ENCODE results near the gene DSCAML1. TPM values are rescaled to one million over a fixed set of nuclear protein-coding genes. Genes with fewer than 3 reads are reported as not detected.

The DSCAML1 gene
- total RNA-seq, 1 experiment from 2014 or later: not detected

- intact Hi-C loops (cut with micrococcal nuclease): no loop called here
- Histone ChIP-seq H3K9ac (ENCODE audit: low read length) (no peak overlapping the region), H3K9me3 (ENCODE audit: control insufficient read depth in 1 of 2, insufficient read depth in 1 of 2, low read depth in 1 of 2, low read length in 2 of 2) (no peaks in the 10 kb centered on the region), H3K27me3 (ENCODE audit: insufficient read depth, low read length) (no peaks in the 10 kb centered on the region), H3K4me2 (ENCODE audit: low read length) (no peak overlapping the region), H3K9me2 (ENCODE audit: insufficient read depth) (no peaks in the 10 kb centered on the region), H3K4me3 (replicated peaks in 1 of 2; ENCODE audit: low read depth in 1 of 2, low read length in 2 of 2) (no peak overlapping the region), H3K4me1 (ENCODE audit: control insufficient read depth in 1 of 2, insufficient read depth in 2 of 2, low read length in 2 of 2) (no peaks in the 10 kb centered on the region), H2AFZ (ENCODE audit: low read depth, low read length, poor library complexity, severe bottlenecking) (no peak overlapping the region), H3K36me3 (ENCODE audit: control insufficient read depth in 1 of 2, insufficient read depth in 2 of 2, low read length in 2 of 2) (0 out of 4 replicates have a peak, but pooled peaks cover 0 to 2% of the 10 kb centered on the region in 2 experiments), H3K79me2 (ENCODE audit: insufficient read depth, low read length) (no peaks in the 10 kb centered on the region), H4K20me1 (ENCODE audit: insufficient read depth) (no peaks in the 10 kb centered on the region), H3K27ac (ENCODE audit: low read depth, low read length) (no peak overlapping the region)
- POLR2A ChIA-PET: no interaction called here
- RAD21 ChIA-PET (ENCODE audit: low non-redundant PET in 1 of 2, low total read pairs in 2 of 2, uncharacterized antibody in 2 of 2, unreplicated experiment in 2 of 2): no interaction called here
- no peak for ATAC-seq
- CTCF ChIA-PET: no interaction called here
- TF ChIP-seq SIN3A (IDR thresholded peaks at IDR 0.05; ENCODE audit: low read depth) (no peak), ATF3 (IDR thresholded peaks at IDR 0.05) (no peak), ELF1 (IDR thresholded peaks at IDR 0.05; ENCODE audit: borderline replicate concordance, low read depth) (no peak), JUND (IDR thresholded peaks at IDR 0.05) (no peak), YY1 (IDR thresholded peaks at IDR 0.05; ENCODE audit: extremely low read depth, insufficient replicate concordance, low read depth, low read length) (no peak), SRF (IDR thresholded peaks at IDR 0.05; ENCODE audit: low read depth) (no peak), EZH2 (IDR thresholded peaks at IDR 0.05) (no peak), EGR1 (IDR thresholded peaks at IDR 0.05; ENCODE audit: low read depth) (no peak), ZNF274 (IDR thresholded peaks at IDR 0.05; ENCODE audit: low read depth, low read length) (no peak), CBX3 (IDR thresholded peaks at IDR 0.05; ENCODE audit: low read depth) (no peak), ZBTB33 (IDR thresholded peaks at IDR 0.05; ENCODE audit: extremely low read depth, insufficient replicate concordance, low read length) (no peak), FOSL1 (IDR thresholded peaks at IDR 0.05; ENCODE audit: low read depth) (no peak), CEBPB (IDR thresholded peaks at IDR 0.05; ENCODE audit: low read depth) (no peak), POLR2AphosphoS5 (IDR thresholded peaks at IDR 0.05; ENCODE audit: low read depth, low read length) (no peak), POLR2A (IDR thresholded peaks at IDR 0.05; ENCODE audit: borderline replicate concordance, extremely low read depth, insufficient read depth, insufficient read length) (no peak), RAD21 (IDR thresholded peaks at IDR 0.05; ENCODE audit: low read depth) (no peak)
- BruUV-seq (replicated peaks): no TSS peak
- no peak for DNase-seq (ENCODE audit: low read depth, low spot score)
Observed at GRCh38 chr11:117409511-117409910, 387.5 kb downstream of the DSCAML1 start.

All from HCT116 (cell line).